HepG2 (cell line): ENCODE data around the gene OLFM2.

Experiments
- ATF1 ChIP-seq: IDR thresholded peaks from 2 replicates; pipeline ENCODE4 v1.6.1; 2016; ENCODE audit warnings: mild to moderate bottlenecking, control low read depth
- EZH2 ChIP-seq: conservative IDR thresholded peaks from 2 replicates; pipeline ENCODE4 v1.6.1; 2012; ENCODE audit warnings: mild to moderate bottlenecking, low read depth, low read length, moderate library complexity
- TF ChIP-seq, protein P1 (sequence below): sonication (generic); formaldehyde crosslinking; IDR thresholded peaks from 2 replicates; pipeline ENCODE4 v1.5.0; 2020; ENCODE audit warnings: mild to moderate bottlenecking, missing genetic modification reagents, moderate library complexity
- TF ChIP-seq, protein P2 (sequence below): sonication (generic); formaldehyde crosslinking; IDR thresholded peaks from 2 replicates; pipeline ENCODE4 v1.5.1; 2020; ENCODE audit warnings: mild to moderate bottlenecking, missing genetic modification reagents

DNA sequence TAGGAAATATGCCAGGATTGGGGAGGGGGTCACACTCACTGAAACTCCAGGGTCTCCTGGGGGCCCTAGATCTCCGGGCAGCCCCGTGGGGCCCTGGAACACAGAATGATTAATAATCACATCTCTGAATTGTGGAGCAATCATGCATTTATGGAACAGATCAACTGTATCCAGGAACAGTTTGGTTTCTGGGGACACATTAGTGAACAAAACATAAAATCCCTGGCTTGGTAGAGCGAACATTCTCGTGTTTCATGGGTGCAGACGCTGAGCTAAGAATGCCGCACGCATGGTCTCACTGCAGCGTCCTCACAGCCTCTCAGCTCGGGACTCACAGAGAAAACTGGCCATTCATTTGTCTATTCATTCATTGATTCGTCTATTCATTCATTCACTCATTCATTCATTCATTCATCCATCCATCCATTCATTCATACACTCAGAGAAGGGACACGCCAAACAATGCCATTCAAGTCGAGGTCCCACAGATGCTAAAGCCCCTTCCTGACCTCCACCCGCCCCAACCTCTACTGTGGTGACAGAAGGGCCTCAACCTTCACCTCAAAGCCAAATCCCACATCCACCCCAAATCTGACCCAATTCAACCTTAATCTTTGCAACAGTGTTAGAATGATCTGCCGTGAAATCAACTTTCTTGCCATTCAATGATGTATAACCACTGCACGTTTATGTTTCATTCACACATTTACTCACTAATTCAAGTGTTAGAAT lies 35.0 kb upstream of the OLFM2 start:
- TF ChIP-seq EZH2 (no peak), ATF1 (CRISPR knock-in tag) (no peak)
- TF ChIP-seq, protein P1, sequence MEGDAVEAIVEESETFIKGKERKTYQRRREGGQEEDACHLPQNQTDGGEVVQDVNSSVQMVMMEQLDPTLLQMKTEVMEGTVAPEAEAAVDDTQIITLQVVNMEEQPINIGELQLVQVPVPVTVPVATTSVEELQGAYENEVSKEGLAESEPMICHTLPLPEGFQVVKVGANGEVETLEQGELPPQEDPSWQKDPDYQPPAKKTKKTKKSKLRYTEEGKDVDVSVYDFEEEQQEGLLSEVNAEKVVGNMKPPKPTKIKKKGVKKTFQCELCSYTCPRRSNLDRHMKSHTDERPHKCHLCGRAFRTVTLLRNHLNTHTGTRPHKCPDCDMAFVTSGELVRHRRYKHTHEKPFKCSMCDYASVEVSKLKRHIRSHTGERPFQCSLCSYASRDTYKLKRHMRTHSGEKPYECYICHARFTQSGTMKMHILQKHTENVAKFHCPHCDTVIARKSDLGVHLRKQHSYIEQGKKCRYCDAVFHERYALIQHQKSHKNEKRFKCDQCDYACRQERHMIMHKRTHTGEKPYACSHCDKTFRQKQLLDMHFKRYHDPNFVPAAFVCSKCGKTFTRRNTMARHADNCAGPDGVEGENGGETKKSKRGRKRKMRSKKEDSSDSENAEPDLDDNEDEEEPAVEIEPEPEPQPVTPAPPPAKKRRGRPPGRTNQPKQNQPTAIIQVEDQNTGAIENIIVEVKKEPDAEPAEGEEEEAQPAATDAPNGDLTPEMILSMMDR (CRISPR knock-in tag): no peak
- TF ChIP-seq, protein P2, sequence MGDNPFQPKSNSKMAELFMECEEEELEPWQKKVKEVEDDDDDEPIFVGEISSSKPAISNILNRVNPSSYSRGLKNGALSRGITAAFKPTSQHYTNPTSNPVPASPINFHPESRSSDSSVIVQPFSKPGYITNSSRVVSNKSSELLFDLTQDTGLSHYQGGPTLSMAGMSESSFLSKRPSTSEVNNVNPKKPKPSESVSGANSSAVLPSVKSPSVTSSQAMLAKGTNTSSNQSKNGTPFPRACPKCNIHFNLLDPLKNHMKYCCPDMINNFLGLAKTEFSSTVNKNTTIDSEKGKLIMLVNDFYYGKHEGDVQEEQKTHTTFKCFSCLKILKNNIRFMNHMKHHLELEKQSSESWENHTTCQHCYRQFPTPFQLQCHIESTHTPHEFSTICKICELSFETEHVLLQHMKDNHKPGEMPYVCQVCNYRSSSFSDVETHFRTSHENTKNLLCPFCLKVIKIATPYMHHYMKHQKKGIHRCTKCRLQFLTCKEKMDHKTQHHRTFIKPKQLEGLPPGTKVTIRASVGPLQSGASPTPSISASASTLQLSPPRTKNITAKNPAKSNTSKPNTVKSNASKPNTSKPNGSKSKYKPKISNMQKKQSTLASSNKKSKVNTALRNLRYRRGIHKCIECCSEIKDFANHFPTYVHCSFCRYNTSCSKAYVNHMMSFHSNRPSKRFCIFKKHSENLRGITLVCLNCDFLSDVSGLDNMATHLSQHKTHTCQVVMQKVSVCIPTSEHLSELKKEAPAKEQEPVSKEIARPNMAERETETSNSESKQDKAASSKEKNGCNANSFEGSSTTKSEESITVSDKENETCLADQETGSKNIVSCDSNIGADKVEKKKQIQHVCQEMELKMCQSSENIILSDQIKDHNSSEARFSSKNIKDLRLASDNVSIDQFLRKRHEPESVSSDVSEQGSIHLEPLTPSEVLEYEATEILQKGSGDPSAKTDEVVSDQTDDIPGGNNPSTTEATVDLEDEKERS: no peak
